K562 (cell line): Measurements from ENCODE around the gene CC2D1A.
A peak's percentile ranks its signal among the peaks of the same experiment; 100 is the strongest.

ENCODE experiments used
- CEBPB ChIP-seq: fragments of 450-650 bp; IDR thresholded peaks from 2 replicates; pipeline ENCODE4 v1.6.1; 2016; ENCODE audit warnings: missing genetic modification characterization, missing compliant biosample characterization
- KAT7 ChIP-seq: sonication (generic); formaldehyde crosslinking; IDR thresholded peaks from 2 replicates; pipeline ENCODE4 v1.8.0; 2022; ENCODE audit warnings: missing genetic modification reagents, mild to moderate bottlenecking, borderline replicate concordance
- KLF10 ChIP-seq: fragments of 250-450 bp; sonication (Bioruptor Pico); IDR thresholded peaks from 2 replicates; pipeline ENCODE4 v1.6.1; 2021; ENCODE audit warnings: matching md5 sums
- MEF2D ChIP-seq: conservative IDR thresholded peaks from 2 replicates; pipeline ENCODE4 v1.6.1; 2016; ENCODE audit warnings: low read depth, missing genetic modification characterization, missing compliant biosample characterization
- POLR2A ChIP-seq: fragments of 450-650 bp; conservative IDR thresholded peaks from 2 replicates; pipeline ENCODE4 v1.6.1; 2016
- RBBP5 ChIP-seq: fragments of 200-600 bp; sonication (generic); IDR thresholded peaks from 2 replicates; pipeline ENCODE4 v1.6.1; 2012; ENCODE audit warnings: borderline replicate concordance, mild to moderate bottlenecking, low read length, control low read depth, inconsistent platforms; ENCODE audit not compliant: insufficient read depth, poor library complexity, severe bottlenecking
- ZNF764 ChIP-seq: fragments of 250-450 bp; sonication (Bioruptor Pico); IDR thresholded peaks from 2 replicates; pipeline ENCODE4 v1.4.0; 2020; ENCODE audit warnings: low read depth, mild to moderate bottlenecking, moderate library complexity
- ZSCAN29 ChIP-seq: fragments of 450-650 bp; IDR thresholded peaks from 2 replicates; pipeline ENCODE4 v1.6.1; 2017
- TF ChIP-seq, protein P1 (sequence below): fragments of 450-650 bp; formaldehyde crosslinking; IDR thresholded peaks from 2 replicates; pipeline ENCODE4 v1.4.0; 2020; ENCODE audit warnings: mild to moderate bottlenecking, moderate library complexity
- TF ChIP-seq, protein P2 (sequence below): sonication (generic); formaldehyde crosslinking; IDR thresholded peaks from 2 replicates; pipeline ENCODE4 v1.8.1; 2023; ENCODE audit warnings: mild to moderate bottlenecking, missing genetic modification reagents
- TF ChIP-seq, protein P3 (sequence below): fragments of 250-450 bp; sonication (Bioruptor Pico); IDR thresholded peaks from 2 replicates; pipeline ENCODE4 v1.4.0; 2020
- TF ChIP-seq, protein P4 (sequence below), 3 experiments: IDR thresholded peaks in 2 of 3; conservative IDR thresholded peaks in 1 of 3; 2 replicates each; pipeline ENCODE4 v1.5.1; 2011 to 2012; ENCODE audit warnings: low read length in 3 of 3, mild to moderate bottlenecking in 3 of 3, control low read depth in 2 of 3, improper control_type of control experiment in 1 of 3, inconsistent platforms in 1 of 3, low read depth in 1 of 3, mixed read lengths in 1 of 3, moderate library complexity in 1 of 3; ENCODE audit not compliant: insufficient read depth in 2 of 3
- TF ChIP-seq, protein P5 (sequence below): fragments of 450-650 bp; conservative IDR thresholded peaks from 2 replicates; pipeline ENCODE4 v1.6.1; 2016; ENCODE audit warnings: missing genetic modification characterization, low read depth, mild to moderate bottlenecking, control low read depth, missing compliant biosample characterization

DNA sequence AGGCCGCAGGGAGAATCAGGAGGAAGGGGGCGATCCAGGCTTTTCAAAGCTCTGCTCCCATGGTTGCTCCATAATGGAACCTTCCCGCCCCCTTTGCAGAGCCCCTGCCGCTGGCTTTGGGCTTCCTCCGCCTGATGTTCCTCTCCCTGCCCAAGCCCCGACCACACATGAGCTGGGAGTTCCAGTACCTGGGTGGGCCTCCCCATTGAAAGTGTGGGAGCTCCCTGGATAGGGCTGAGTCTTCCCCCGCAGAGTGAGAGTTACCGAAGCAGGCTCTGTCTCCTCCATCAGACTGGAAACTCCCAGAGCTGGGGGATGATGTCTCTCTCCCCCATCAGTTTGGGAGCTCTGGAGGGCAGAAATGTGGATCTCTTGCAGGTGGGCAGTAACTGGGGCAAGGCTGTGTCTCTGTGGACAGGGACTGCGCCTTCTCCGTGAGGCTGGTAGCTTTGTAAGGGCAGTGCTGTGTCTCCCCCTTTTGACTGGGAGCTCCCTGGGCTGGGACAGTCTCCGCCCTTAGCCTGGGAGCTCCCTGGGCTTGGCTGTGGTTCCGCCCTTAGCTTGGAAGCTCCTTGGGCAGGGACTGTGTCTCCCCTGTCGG is 47.0 kb downstream of the CC2D1A start:
- no peak for TF ChIP-seq RBBP5
- TF ChIP-seq MEF2D (tag): no peak
- TF ChIP-seq ZSCAN29: no peak
- TF ChIP-seq, protein P1, sequence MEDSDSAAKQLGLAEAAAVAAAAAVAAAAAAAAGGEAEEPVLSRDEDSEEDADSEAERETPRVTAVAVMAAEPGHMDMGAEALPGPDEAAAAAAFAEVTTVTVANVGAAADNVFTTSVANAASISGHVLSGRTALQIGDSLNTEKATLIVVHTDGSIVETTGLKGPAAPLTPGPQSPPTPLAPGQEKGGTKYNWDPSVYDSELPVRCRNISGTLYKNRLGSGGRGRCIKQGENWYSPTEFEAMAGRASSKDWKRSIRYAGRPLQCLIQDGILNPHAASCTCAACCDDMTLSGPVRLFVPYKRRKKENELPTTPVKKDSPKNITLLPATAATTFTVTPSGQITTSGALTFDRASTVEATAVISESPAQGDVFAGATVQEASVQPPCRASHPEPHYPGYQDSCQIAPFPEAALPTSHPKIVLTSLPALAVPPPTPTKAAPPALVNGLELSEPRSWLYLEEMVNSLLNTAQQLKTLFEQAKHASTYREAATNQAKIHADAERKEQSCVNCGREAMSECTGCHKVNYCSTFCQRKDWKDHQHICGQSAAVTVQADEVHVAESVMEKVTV (CRISPR knock-in tag): no peak
- no peak for TF ChIP-seq POLR2A
- TF ChIP-seq, protein P2, sequence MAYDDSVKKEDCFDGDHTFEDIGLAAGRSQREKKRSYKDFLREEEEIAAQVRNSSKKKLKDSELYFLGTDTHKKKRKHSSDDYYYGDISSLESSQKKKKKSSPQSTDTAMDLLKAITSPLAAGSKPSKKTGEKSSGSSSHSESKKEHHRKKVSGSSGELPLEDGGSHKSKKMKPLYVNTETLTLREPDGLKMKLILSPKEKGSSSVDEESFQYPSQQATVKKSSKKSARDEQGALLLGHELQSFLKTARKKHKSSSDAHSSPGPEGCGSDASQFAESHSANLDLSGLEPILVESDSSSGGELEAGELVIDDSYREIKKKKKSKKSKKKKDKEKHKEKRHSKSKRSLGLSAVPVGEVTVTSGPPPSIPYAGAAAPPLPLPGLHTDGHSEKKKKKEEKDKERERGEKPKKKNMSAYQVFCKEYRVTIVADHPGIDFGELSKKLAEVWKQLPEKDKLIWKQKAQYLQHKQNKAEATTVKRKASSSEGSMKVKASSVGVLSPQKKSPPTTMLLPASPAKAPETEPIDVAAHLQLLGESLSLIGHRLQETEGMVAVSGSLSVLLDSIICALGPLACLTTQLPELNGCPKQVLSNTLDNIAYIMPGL: no peak
- no peak for TF ChIP-seq KAT7 (CRISPR knock-in tag)
- TF ChIP-seq, protein P3, sequence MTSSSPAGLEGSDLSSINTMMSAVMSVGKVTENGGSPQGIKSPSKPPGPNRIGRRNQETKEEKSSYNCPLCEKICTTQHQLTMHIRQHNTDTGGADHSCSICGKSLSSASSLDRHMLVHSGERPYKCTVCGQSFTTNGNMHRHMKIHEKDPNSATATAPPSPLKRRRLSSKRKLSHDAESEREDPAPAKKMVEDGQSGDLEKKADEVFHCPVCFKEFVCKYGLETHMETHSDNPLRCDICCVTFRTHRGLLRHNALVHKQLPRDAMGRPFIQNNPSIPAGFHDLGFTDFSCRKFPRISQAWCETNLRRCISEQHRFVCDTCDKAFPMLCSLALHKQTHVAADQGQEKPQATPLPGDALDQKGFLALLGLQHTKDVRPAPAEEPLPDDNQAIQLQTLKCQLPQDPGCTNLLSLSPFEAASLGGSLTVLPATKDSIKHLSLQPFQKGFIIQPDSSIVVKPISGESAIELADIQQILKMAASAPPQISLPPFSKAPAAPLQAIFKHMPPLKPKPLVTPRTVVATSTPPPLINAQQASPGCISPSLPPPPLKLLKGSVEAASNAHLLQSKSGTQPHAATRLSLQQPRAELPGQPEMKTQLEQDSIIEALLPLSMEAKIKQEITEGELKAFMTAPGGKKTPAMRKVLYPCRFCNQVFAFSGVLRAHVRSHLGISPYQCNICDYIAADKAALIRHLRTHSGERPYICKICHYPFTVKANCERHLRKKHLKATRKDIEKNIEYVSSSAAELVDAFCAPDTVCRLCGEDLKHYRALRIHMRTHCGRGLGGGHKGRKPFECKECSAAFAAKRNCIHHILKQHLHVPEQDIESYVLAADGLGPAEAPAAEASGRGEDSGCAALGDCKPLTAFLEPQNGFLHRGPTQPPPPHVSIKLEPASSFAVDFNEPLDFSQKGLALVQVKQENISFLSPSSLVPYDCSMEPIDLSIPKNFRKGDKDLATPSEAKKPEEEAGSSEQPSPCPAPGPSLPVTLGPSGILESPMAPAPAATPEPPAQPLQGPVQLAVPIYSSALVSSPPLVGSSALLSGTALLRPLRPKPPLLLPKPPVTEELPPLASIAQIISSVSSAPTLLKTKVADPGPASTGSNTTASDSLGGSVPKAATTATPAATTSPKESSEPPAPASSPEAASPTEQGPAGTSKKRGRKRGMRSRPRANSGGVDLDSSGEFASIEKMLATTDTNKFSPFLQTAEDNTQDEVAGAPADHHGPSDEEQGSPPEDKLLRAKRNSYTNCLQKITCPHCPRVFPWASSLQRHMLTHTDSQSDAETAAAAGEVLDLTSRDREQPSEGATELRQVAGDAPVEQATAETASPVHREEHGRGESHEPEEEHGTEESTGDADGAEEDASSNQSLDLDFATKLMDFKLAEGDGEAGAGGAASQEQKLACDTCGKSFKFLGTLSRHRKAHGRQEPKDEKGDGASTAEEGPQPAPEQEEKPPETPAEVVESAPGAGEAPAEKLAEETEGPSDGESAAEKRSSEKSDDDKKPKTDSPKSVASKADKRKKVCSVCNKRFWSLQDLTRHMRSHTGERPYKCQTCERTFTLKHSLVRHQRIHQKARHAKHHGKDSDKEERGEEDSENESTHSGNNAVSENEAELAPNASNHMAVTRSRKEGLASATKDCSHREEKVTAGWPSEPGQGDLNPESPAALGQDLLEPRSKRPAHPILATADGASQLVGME (CRISPR knock-in tag): no peak
- no peak for TF ChIP-seq ZNF764 (CRISPR knock-in tag)
- TF ChIP-seq KLF10 (CRISPR knock-in tag): no peak
- TF ChIP-seq, protein P4, sequence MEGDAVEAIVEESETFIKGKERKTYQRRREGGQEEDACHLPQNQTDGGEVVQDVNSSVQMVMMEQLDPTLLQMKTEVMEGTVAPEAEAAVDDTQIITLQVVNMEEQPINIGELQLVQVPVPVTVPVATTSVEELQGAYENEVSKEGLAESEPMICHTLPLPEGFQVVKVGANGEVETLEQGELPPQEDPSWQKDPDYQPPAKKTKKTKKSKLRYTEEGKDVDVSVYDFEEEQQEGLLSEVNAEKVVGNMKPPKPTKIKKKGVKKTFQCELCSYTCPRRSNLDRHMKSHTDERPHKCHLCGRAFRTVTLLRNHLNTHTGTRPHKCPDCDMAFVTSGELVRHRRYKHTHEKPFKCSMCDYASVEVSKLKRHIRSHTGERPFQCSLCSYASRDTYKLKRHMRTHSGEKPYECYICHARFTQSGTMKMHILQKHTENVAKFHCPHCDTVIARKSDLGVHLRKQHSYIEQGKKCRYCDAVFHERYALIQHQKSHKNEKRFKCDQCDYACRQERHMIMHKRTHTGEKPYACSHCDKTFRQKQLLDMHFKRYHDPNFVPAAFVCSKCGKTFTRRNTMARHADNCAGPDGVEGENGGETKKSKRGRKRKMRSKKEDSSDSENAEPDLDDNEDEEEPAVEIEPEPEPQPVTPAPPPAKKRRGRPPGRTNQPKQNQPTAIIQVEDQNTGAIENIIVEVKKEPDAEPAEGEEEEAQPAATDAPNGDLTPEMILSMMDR (IDR thresholded peaks at IDR 0.05 in 2 of 3, conservative IDR thresholded peaks at IDR 0.05 in 1 of 3; ENCODE audit: insufficient read depth in 2 of 3, low read depth in 1 of 3, low read length in 3 of 3): peak; percentile 27 to 42 (median 31); a peak in 3 of 6 replicates
- TF ChIP-seq CEBPB (tag): no peak
- TF ChIP-seq, protein P5, sequence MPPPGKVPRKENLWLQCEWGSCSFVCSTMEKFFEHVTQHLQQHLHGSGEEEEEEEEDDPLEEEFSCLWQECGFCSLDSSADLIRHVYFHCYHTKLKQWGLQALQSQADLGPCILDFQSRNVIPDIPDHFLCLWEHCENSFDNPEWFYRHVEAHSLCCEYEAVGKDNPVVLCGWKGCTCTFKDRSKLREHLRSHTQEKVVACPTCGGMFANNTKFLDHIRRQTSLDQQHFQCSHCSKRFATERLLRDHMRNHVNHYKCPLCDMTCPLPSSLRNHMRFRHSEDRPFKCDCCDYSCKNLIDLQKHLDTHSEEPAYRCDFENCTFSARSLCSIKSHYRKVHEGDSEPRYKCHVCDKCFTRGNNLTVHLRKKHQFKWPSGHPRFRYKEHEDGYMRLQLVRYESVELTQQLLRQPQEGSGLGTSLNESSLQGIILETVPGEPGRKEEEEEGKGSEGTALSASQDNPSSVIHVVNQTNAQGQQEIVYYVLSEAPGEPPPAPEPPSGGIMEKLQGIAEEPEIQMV (tag): no peak
